Right ventricle myocardium superior (tissue), 1 donor: ENCODE results near the gene PCNP. TPM values are rescaled to one million over a fixed set of nuclear protein-coding genes. Genes with fewer than 3 reads are reported as not detected.
"Not testable (repeated sequence)": the region's sequence is repeated elsewhere in the genome, so short reads cannot be mapped to it uniquely, and the experiment has no call there.

Source experiments
- ATAC-seq: fragments of 200-7000 bp; cut with Tn5 transposase; one replicate; pipeline ENCODE4 v1.9.1; 2020; ENCODE audit warnings: mild to moderate bottlenecking; ENCODE audit not compliant: poor library complexity
- DNase-seq: peaks from one replicate; pipeline ENCODE4 v3.0.0-alpha.2; 2020
- intact Hi-C: fragments of 100-400 bp; cut with DNase I; formaldehyde crosslinking; loops from one replicate; pipeline ENCODE4 v1.11.2; 2022
- total RNA-seq: library from RNA; stranded (reverse); fragmentation: NEBNext Ultra II Directional; extraction: Animal tissue kit (Norgen Biotek cat#: 25700); gene quantifications from one replicate; pipeline ENCODE4 v1.2.1, GENCODE V29; 2021
- donor health status: DM: no; HTN: yes; CAD: no; lungs with severe emphysema.

Gene PCNP
- total RNA-seq, 1 donor from 2014 or later, result 121 TPM

DNA sequence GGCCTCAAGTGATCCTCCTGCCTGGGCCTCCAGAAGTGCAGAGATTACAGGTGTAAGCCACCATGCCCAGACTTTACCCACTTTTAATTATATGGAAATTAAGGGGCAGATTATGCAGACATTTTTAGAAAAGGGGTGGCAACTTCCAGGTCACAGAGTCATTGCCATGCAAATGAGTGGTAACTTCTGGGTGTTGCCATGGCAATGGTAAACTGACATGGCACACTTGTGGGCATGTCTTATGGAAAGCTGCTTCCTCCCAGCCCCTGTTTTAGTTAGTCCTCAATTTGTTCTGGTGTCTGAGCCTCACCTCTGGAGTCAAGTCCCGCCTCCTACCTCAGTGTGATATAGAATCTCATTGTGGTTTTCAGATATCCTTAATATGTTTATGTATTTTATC, 49.7 kb downstream of the PCNP start:
- intact Hi-C loops, result no loop called here
- DNase-seq, result no peak

DNA sequence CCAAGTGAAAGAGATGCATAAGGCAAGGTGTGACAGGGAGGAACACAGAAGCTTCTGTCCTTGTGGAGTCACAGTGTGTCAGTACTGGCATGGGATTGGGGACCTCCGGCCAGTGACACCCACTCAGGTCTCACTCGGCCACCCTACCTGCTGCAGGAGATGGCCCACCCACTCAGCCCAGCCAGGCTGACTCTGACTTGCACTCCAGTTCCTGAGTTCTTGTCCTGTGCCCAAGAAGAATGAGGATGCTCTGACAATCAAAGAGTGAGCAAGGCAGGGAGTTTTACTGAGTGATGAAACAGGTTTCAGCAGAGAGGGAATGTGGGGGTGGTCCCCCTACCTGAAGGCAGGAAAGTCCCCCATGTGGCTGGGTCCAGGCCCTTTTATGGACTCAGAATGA, 50.9 kb downstream of the PCNP start:
- intact Hi-C loops, result no loop called here
- no peak for ATAC-seq
- no peak for DNase-seq

More for the DNA sequence above, 49.7 kb downstream of the PCNP start:
- ATAC-seq, result no peak

- intact Hi-C loops, result no loop called here
- no peak for DNase-seq
- no peak for ATAC-seq
Measured at GRCh38 chr3:101625879-101626278, 51.9 kb downstream of the PCNP start.

- no peak for ATAC-seq
- intact Hi-C loops, result no loop called here
- DNase-seq, result no peak
Measured at GRCh38 chr3:101629219-101629618, 55.2 kb downstream of the PCNP start.

GRCh38 chr3:101631098-101631796, 57.3 kb downstream of the PCNP start:
- intact Hi-C loops, result no loop called here
- no peak for DNase-seq
- no peak for ATAC-seq

DNA sequence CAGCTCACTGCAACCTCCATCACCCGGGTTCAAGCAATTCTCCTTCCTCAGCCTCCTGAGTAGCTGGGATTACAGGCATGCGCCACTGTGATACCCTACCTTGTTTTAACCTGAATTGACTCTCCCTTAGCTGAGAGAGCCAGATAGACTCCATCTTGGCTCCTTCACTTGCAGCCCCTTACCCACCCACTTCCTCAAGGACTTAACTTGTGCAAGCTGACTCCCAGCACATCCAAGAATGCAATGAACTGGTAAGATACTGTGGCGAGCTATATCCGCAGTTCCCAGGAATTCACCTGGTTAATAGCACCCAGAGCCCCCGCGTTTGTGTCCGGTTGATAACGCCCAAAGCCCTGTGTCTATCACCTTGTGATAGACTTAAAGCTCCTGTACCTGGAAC, 58.0 kb downstream of the PCNP start:
- intact Hi-C loops, ATAC-seq, DNase-seq: not testable (repeated sequence)

DNA sequence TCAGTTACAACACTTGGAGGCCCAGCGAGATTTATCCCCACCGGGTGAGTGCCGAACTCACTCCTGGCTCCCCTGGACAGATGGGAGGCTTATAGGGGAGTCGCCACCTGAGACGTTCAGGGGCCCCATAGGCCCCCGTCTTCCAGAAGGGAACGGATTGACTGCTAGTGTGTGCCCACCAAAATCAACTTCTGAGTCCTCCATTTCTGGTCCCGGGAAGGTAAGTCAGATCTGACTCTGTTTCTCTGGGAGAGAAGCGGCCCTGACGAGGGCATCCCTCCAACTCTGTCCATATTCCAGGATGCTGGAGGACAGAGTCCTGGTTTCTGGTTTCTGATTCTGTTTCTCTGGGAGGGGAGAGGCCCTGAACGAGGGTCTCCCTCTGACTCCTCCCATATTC, 58.6 kb downstream of the PCNP start:
- ATAC-seq, result no peak
- no peak for DNase-seq
- intact Hi-C loops, result no loop called here

DNA sequence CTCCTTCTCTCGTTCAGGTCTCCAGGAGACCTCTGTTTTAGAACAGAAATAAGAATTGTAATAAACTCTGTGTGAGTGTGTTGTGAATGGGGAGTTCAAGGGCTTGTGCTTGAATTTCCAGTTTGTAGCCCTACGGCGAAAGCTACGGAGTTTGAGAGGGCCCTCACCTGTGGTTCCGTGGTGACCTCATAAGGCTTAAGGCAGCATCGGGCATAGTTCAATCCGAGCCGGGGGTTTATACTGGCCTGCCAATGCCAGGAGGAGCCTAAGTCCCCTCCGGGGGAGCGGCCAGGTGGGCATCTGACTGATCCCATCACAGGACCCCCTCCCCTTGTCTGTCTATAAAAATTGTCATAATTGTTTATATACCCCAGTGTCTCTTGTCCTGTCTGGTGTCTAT, 59.2 kb downstream of the PCNP start:
- intact Hi-C loops, result no loop called here
- ATAC-seq (no peak), DNase-seq (no peak)

DNA sequence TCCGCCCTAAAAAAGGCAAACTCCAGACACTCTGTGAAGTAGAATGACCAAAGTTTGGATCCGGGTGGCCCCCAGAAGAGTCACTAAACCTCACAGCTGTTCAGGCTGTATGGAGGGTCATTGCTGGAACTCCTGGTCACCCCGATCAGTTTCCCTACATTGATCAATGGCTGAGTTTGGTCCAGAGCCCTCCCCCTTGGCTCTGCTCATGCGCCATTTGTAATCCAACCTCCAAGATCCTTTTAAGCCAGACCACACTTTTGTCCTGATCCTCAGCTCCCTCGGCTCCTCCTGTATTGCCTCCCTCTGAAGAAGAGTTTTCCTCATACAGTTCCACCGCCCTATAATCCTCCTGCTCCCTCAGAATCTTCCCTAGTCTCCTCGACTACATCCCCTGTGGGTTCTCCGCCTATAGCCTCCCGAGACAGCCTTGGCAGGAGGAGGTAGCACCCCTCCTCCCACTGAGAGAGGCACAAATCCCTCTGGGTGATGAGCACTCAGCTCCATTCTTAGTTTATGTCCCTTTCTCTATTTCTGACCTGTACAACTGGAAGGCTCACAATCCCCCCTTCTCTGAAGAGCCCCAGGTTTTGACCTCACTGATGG, 60.7 kb downstream of the PCNP start:
- no peak for DNase-seq
- intact Hi-C loops, result no loop called here
- no peak for ATAC-seq

DNA sequence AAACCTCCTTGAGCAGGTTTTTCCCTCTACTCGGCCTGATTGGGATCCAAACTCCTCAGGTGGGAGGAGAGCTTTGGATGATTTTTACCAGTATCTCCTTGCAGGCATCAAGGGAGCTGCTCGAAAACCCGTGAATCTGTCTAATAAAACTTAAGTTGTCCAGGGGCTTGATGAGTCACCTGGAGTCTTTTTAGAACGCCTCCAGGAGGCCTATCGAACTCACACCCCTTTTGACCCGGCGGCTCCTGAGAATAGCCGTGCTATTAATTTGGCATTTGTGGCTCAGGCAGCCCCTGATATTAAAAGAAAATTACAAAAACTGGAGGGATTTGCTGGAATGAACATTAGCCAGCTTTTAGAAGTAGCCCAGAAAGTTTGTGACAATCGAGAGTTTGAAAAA, 61.4 kb downstream of the PCNP start:
- ATAC-seq, result no peak
- intact Hi-C loops, result no loop called here
- DNase-seq, result no peak

GRCh38 chr3:101635954-101636798, 62.2 kb downstream of the PCNP start:
- peak; percentile 60 for DNase-seq
- intact Hi-C loops, result no loop called here
- ATAC-seq, result peak; percentile 90

DNA sequence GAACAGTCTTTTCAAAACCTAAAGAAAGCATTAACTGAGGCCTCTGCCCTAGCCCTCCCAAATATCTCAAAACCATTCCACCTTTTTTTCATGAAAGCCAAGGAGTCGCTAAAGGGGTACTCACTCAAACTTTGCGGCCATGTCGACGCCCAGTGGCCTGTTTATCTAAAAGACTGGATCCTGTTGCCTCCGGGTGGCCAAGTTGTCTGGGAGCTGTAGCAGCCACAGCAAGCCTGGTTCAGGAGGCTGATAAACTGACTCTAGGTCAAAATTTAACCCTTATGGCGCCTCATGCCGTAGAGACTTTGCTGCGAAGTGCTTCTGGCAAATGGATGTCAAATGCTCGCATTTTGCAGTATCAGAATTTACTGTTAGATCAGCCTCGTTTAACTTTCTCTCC, 63.5 kb downstream of the PCNP start:
- DNase-seq (no peak), ATAC-seq (no peak)
- intact Hi-C loops, result no loop called here

DNA sequence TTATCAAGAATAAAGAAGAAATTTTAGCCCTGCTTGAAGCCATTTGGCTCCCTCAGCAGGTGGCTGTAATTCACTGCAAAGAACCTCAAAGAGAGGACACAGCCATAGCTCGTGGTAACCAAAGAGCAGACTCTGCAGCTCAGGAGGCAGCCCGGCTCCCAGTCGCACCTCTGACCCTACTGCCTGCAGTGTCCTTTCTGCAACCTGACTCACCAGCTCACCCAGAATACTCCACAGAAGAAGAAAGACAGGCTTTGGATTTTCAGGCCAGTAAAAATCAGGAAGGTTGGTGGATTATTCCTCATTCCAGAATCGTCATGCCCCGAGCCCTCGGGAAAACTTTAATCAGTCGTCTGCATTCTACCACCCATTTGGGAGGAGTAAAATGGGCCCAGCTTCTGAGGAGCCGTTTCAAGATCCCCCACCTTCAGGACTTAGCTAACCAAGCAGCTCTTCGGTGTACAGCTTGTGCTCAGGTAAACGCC, 64.3 kb downstream of the PCNP start:
- no peak for ATAC-seq
- intact Hi-C loops, result no loop called here
- no peak for DNase-seq

GRCh38 chr3:101639280-101639963, 65.4 kb downstream of the PCNP start:
- intact Hi-C loops, result no loop called here
- DNase-seq (no peak), ATAC-seq (no peak)

DNA sequence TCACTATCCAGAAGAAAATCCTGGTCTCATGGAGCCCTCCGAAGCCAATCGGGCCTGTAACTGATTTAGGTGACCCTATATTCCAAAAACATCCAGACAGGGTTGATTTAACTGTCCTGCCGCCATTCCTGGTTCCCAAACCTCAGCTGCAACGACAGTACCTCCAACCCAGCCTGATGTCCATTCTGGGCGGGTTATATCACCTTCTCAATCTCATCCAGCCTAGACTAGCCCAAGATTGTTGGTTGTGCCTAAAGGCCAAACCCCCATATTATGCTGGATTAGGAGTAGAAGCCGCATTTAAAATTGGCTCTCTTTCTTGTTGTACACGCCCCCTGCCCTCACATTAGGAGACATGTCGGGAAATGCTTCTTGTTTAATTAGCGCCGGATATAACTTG, 66.3 kb downstream of the PCNP start:
- DNase-seq (no peak), ATAC-seq (no peak)
- intact Hi-C loops, result no loop called here

GRCh38 chr3:101641397-101642115, 67.6 kb downstream of the PCNP start:
- ATAC-seq, DNase-seq, intact Hi-C loops: not testable (repeated sequence)

DNA sequence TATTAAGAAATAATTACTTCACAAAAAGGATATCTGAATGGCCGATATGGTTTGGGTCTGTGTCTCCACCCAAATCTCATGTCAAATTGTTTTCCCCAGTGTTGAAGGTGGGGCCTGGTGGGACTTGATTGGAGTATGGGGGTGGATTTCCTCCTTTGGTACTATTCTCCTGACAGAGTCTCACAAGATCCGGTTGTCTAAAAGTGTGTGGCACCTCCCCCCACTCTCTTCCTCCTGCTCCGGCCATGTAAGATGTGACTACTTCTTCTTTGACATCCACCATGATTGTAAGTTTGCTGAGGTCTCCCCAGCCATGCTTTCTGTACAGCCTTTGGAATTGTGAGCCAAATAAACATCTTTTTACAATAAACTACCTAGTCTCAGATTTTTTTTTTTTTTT, 68.5 kb downstream of the PCNP start:
- ATAC-seq (no peak), DNase-seq (no peak)
- intact Hi-C loops, result no loop called here

- no peak for DNase-seq
- no peak for ATAC-seq
- intact Hi-C loops, result no loop called here
Measured at GRCh38 chr3:101643009-101643844, 69.2 kb downstream of the PCNP start.
